GM12878 (cell line): ENCODE measurements around the gene OTOF. TPM values are rescaled to one million over a fixed set of nuclear protein-coding genes. Genes with fewer than 3 reads are reported as not detected.

Source experiments
- ATAC-seq: fragments of 200-7000 bp; cut with Tn5 transposase; 3 replicates; pipeline ENCODE4 v1.9.1; 2020; ENCODE audit warnings: mild to moderate bottlenecking, moderate library complexity
- BruUV-seq: library from RNA; stranded (reverse); fragments of 400-500 nt; replicated peaks from 2 replicates; lab custom pipeline; 2021; lab: Mats Ljungman, UMichigan
- CTCF ChIA-PET: fragments of 300-600 bp; sonication (Branson Sonifier 250); formaldehyde crosslinking; extraction: SDS; loops from one replicate; lab custom pipeline; 2021; ENCODE audit warnings: inconsistent platforms; lab: Yijun Ruan, JAX
- POLR2A ChIA-PET: fragments of 350-600 bp; formaldehyde crosslinking; extraction: SDS; loops from one replicate; lab custom pipeline; 2021; ENCODE audit warnings: inconsistent platforms; lab: Charles Lee
- RAD21 ChIA-PET: fragments of 300-600 bp; sonication (Branson Sonifier 250); formaldehyde crosslinking; loops from one replicate; lab custom pipeline; 2023; ENCODE audit warnings: antibody characterized with exemption; ENCODE audit not compliant: unreplicated experiment; lab: Charles Lee
- SMC1A ChIA-PET: fragments of 300-600 bp; sonication (Branson Sonifier 250); formaldehyde crosslinking; loops from one replicate; lab custom pipeline; 2023; ENCODE audit not compliant: unreplicated experiment, uncharacterized antibody; lab: Charles Lee
- DNase-seq: peaks from one replicate; pipeline ENCODE4 v3.0.0-alpha.2; 2011; ENCODE audit warnings: low read depth, low spot score
- FAIRE-seq: peaks from 3 replicates; lab custom pipeline; 2011; peaks lifted over from hg19 to GRCh38; lab: Jason Lieb, UNC
- H2AFZ ChIP-seq: 2 replicates; pipeline ENCODE4 v1.6.0; 2011; ENCODE audit warnings: low read depth, low read length, control low read depth; ENCODE audit not compliant: control insufficient read depth
- H3K27ac ChIP-seq: 2 replicates; pipeline ENCODE4 v1.5.1; 2011; ENCODE audit warnings: control low read depth; ENCODE audit not compliant: control insufficient read depth, insufficient read depth
- H3K27me3 ChIP-seq, 2 experiments: replicated peaks in 1 of 2; 2 replicates each; pipeline versions ENCODE4 v1.6.0 to v1.6.1; 2011; ENCODE audit warnings: low read length in 1 of 2; ENCODE audit not compliant: control insufficient read depth in 2 of 2, insufficient read depth in 2 of 2
- H3K36me3 ChIP-seq, 2 experiments: 2 replicates each; pipeline ENCODE4 v1.5.1; 2011; ENCODE audit warnings: low read length in 1 of 2; ENCODE audit not compliant: control insufficient read depth in 2 of 2, insufficient read depth in 2 of 2
- H3K4me1 ChIP-seq: 2 replicates; pipeline ENCODE4 v1.6.1; 2011; ENCODE audit warnings: mild to moderate bottlenecking, low read length, moderate library complexity, mixed read lengths; ENCODE audit not compliant: control insufficient read depth, insufficient read depth
- H3K4me2 ChIP-seq: 2 replicates; pipeline ENCODE4 v1.6.0; 2011; ENCODE audit warnings: control low read depth; ENCODE audit not compliant: control insufficient read depth, insufficient read depth
- H3K4me3 ChIP-seq: fragments of 200-600 bp; sonication (generic); 2 replicates; pipeline ENCODE4 v1.5.1; 2016
- H3K79me2 ChIP-seq: 2 replicates; pipeline ENCODE4 v1.6.0; 2011; ENCODE audit warnings: low read length; ENCODE audit not compliant: control insufficient read depth, insufficient read depth
- H3K9ac ChIP-seq: 2 replicates; pipeline ENCODE4 v1.8.0; 2011; ENCODE audit warnings: low read length, control low read depth, mixed read lengths; ENCODE audit not compliant: control insufficient read depth, insufficient read depth
- H3K9me3 ChIP-seq: replicated peaks from 3 replicates; pipeline ENCODE4 v1.5.1; 2011; ENCODE audit warnings: mild to moderate bottlenecking, low read length; ENCODE audit not compliant: control insufficient read depth, insufficient read depth
- H4K20me1 ChIP-seq: 2 replicates; pipeline ENCODE4 v1.6.0; 2011; ENCODE audit not compliant: control insufficient read depth, insufficient read depth
- BHLHE40 ChIP-seq, 2 experiments: fragments of 450-650 bp in 1 of 2; IDR thresholded peaks; 2 replicates each; pipeline ENCODE4 v1.6.1; 2011 to 2017; ENCODE audit warnings: low read depth in 2 of 2, borderline replicate concordance in 1 of 2, improper control_type of control experiment in 1 of 2, low read length in 1 of 2, mild to moderate bottlenecking in 1 of 2
- BMI1 ChIP-seq: fragments of 450-650 bp; IDR thresholded peaks from 2 replicates; pipeline ENCODE4 v1.6.1; 2016; ENCODE audit warnings: mild to moderate bottlenecking, moderate library complexity, borderline replicate concordance
- CBX3 ChIP-seq: fragments of 200-600 bp; sonication (generic); IDR thresholded peaks from 2 replicates; pipeline ENCODE4 v1.6.1; 2016; ENCODE audit warnings: low read depth, borderline replicate concordance
- CHD4 ChIP-seq: fragments of 200-600 bp; sonication (generic); IDR thresholded peaks from 2 replicates; pipeline ENCODE4 v1.6.1; 2016; ENCODE audit warnings: mild to moderate bottlenecking
- FOXK2 ChIP-seq: fragments of 450-650 bp; IDR thresholded peaks from 2 replicates; pipeline ENCODE4 v1.6.1; 2017; ENCODE audit warnings: mild to moderate bottlenecking, moderate library complexity
- HDGF ChIP-seq: fragments of 450-650 bp; IDR thresholded peaks from 2 replicates; pipeline ENCODE4 v1.6.1; 2016; ENCODE audit warnings: antibody characterized with exemption
- MEF2B ChIP-seq: fragments of 450-650 bp; IDR thresholded peaks from 2 replicates; pipeline ENCODE4 v1.6.1; 2018; ENCODE audit warnings: mild to moderate bottlenecking, moderate library complexity; ENCODE audit not compliant: partially characterized antibody, poor library complexity, severe bottlenecking
- RAD21 ChIP-seq: IDR thresholded peaks from 2 replicates; pipeline ENCODE4 v1.6.1; 2011; ENCODE audit warnings: mild to moderate bottlenecking, low read depth, low read length, moderate library complexity; ENCODE audit not compliant: insufficient read depth
- REST ChIP-seq: IDR thresholded peaks from 2 replicates; pipeline ENCODE4 v1.6.1; 2012; ENCODE audit warnings: mild to moderate bottlenecking, low read depth, low read length
- SPI1 ChIP-seq: IDR thresholded peaks from 2 replicates; pipeline ENCODE4 v1.6.1; 2011; ENCODE audit warnings: low read depth, mild to moderate bottlenecking, low read length, moderate library complexity, borderline replicate concordance; ENCODE audit not compliant: insufficient read depth
- STAT3 ChIP-seq: IDR thresholded peaks from 2 replicates; pipeline ENCODE4 v1.6.1; 2011; ENCODE audit warnings: low read depth, low read length, improper control_type of control experiment
- TBL1XR1 ChIP-seq: IDR thresholded peaks from 2 replicates; pipeline ENCODE4 v1.6.1; 2012; ENCODE audit warnings: low read depth, low read length, improper control_type of control experiment
- WRNIP1 ChIP-seq: IDR thresholded peaks from 2 replicates; pipeline ENCODE4 v1.6.1; 2011; ENCODE audit warnings: low read depth, low read length, improper control_type of control experiment, borderline replicate concordance
- ZBTB33 ChIP-seq: fragments of 450-650 bp; IDR thresholded peaks from 2 replicates; pipeline ENCODE4 v1.6.1; 2017; ENCODE audit warnings: mild to moderate bottlenecking
- ZNF217 ChIP-seq: fragments of 450-650 bp; IDR thresholded peaks from 2 replicates; pipeline ENCODE4 v1.6.1; 2017; ENCODE audit warnings: antibody characterized with exemption, mild to moderate bottlenecking
- ZNF274 ChIP-seq: IDR thresholded peaks from one replicate; pipeline ENCODE4 v1.8.0; 2011; ENCODE audit not compliant: insufficient read length, insufficient read depth
- in situ Hi-C: fragments of 300-500 bp; cut with MboI; formaldehyde crosslinking; loops from 9 replicates; pipeline ENCODE4 v1.14.3; 2018; ENCODE audit warnings: mixed read lengths
- intact Hi-C: fragments of 100-400 bp; cut with micrococcal nuclease; formaldehyde crosslinking; loops from one replicate; pipeline ENCODE4 v1.14.2; 2022; ENCODE audit not compliant: unreplicated experiment
- polyA plus RNA-seq, 11 experiments: library from polyadenylated mRNA; depleted of rRNA in 4 of 11; unstranded in 6 of 11; stranded (reverse) in 5 of 11; fragments of >200 nt; fragmentation: Nextera tagmentation in 4 of 11; fragmentation: Illumina TruSeq in 1 of 11; extraction: Ambion mirVana in 4 of 11; extraction: Trizol in 1 of 11; gene quantifications; 1 replicate in 1 of 11; 2 replicates in 10 of 11; pipeline versions ENCODE4 v1.2.1 to v1.2.3, GENCODE V29; 2011 to 2016; ENCODE audit warnings: inconsistent platforms in 2 of 11, missing spikeins in 2 of 11, low read depth in 1 of 11
- total RNA-seq, 4 experiments: library from RNA; depleted of rRNA in 3 of 4; stranded (reverse); fragments of >200 nt in 3 of 4; fragmentation: Illumina TruSeq in 1 of 4; extraction: Trizol in 1 of 4; gene quantifications; 2 replicates each; pipeline versions ENCODE4 v1.2.1 to v1.2.3, GENCODE V29; 2013 to 2021

OTOF gene
- total and polyA plus RNA-seq, 10 of the 15 experiments (the other 5 are each of a cell fraction or from before 2014, with no cell fraction given): under 0.01 to 0.31 (median 0.07) TPM; not detected in 6

GRCh38 chr2:26507088-26507487, 29.2 kb upstream of the OTOF start:
- TF ChIP-seq ZNF217: no peak
- TF ChIP-seq ZBTB33: no peak
- TF ChIP-seq WRNIP1: no peak
- no peak for TF ChIP-seq HDGF
- no peak for TF ChIP-seq STAT3
- no peak for TF ChIP-seq RAD21
- TF ChIP-seq BHLHE40 (IDR thresholded peaks at IDR 0.05; ENCODE audit: borderline replicate concordance in 1 of 2, low read depth in 2 of 2, low read length in 1 of 2): no peak
- TF ChIP-seq REST: no peak
- no peak for TF ChIP-seq ZNF274
- TF ChIP-seq TBL1XR1: no peak
- TF ChIP-seq CHD4: no peak
- TF ChIP-seq FOXK2: no peak
- no peak for TF ChIP-seq BMI1
- TF ChIP-seq CBX3: no peak
- TF ChIP-seq MEF2B: no peak
- no peak for TF ChIP-seq SPI1
- RAD21 ChIA-PET: no interaction called here
- SMC1A ChIA-PET: no interaction called here
- Histone ChIP-seq H3K4me2 (no peak overlapping the region), H3K27ac (no peak overlapping the region), H3K79me2 (no peaks in the 10 kb centered on the region), H3K36me3 (no peaks in the 10 kb centered on the region), H4K20me1 (no peaks in the 10 kb centered on the region), H3K4me3 (no peak overlapping the region), H3K9ac (no peak overlapping the region), H3K9me3 (no peaks in the 10 kb centered on the region), H2AFZ (no peak overlapping the region), H3K4me1 (no peaks in the 10 kb centered on the region; the same call in 1 of the 2 replicates), H3K27me3 (peaks cover 3 to 8% of the 10 kb centered on the region in 2 experiments)
- no peak for DNase-seq
- BruUV-seq: no TSS peak
- POLR2A ChIA-PET: no interaction called here
- CTCF ChIA-PET: interaction anchor here (0.7 kb wide), 1 partner anchor 41 kb away, joined by 3 read pairs; no protein-coding TSS in a partner anchor
- no peak for ATAC-seq
- FAIRE-seq: no peak
- in situ Hi-C loops (no loop called here), intact Hi-C loops (loop anchor here (10.0 kb wide), 1 partner anchor 238 kb away; no protein-coding TSS in a partner anchor)
